ENCODE measurements around the gene AHNAK. TPM values are rescaled to one million over a fixed set of nuclear protein-coding genes. Genes with fewer than 3 reads are reported as not detected.
A peak's percentile ranks its signal among the peaks of the same experiment; 100 is the strongest.

The AHNAK gene
- polyA plus RNA-seq, 1 donor = 134 TPM

GRCh38 chr11:62419943-62420342 is 126.7 kb downstream of the AHNAK start:
- Histone ChIP-seq H3K9me3 (ENCODE audit: control insufficient read depth, low read depth, low read length) (no peaks in the 10 kb centered on the region), H3K27me3 (ENCODE audit: control insufficient read depth, insufficient read depth, low read length) (no peaks in the 10 kb centered on the region), H3K27ac (ENCODE audit: low read length) (peak overlapping the region; percentile 36), H3K4me1 (ENCODE audit: control insufficient read depth, insufficient read depth, low read length) (peaks cover 15% of the 10 kb centered on the region), H3K36me3 (ENCODE audit: control insufficient read depth, insufficient read depth, low read length) (no peaks in the 10 kb centered on the region), H3K4me3 (ENCODE audit: low read length) (no peak overlapping the region)
- WGBS (ENCODE audit: insufficient coverage, low lambda C conversion rate) = no CpG with 5 or more reads among the region's 1 CpG
- DNase-seq = no peak

GRCh38 chr11:62419314-62419929 is 127.2 kb downstream of the AHNAK start:
- Histone ChIP-seq H3K4me1 (ENCODE audit: control insufficient read depth, insufficient read depth, low read length) (peaks cover 12% of the 10 kb centered on the region), H3K36me3 (ENCODE audit: control insufficient read depth, insufficient read depth, low read length) (no peaks in the 10 kb centered on the region), H3K4me3 (ENCODE audit: low read length) (no peak overlapping the region), H3K9me3 (ENCODE audit: control insufficient read depth, low read depth, low read length) (no peaks in the 10 kb centered on the region), H3K27ac (ENCODE audit: low read length) (peak overlapping the region; percentile 36), H3K27me3 (ENCODE audit: control insufficient read depth, insufficient read depth, low read length) (no peaks in the 10 kb centered on the region)
- DNase-seq = peak in 1 of 2 donors; percentile 26
- WGBS (ENCODE audit: insufficient coverage, low lambda C conversion rate) = 74% methylated on average over 2 of the region's 5 CpGs

DNA sequence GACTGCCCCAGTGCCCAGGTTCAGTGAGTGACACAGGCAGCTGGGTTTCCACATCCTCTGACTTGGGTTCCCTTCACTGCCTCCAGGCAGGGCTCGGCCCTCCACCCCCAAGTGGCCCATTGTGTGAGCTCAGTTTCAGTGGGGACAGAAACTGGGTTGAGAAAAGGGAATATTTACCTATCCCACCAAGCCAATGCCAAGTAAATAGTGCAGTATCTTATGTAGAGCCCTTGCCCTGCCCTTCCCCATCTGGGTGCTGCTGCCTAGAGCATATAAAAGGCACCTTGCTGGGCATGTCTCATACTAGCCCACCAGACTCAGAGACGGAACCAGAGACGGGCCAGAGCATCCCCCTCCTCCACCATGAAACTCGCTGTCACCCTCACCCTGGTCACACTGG is 127.9 kb downstream of the AHNAK start, which contains the start of gene SCGB1A1:
SCGB1A1 (plus strand) TSS at position 301 of the 400 bp plus-strand sequence; CDS start at position 364, 63 bp downstream.
- H3K9me3 ChIP-seq (ENCODE audit: control insufficient read depth, low read depth, low read length) = no peaks in the 10 kb centered on the region
- no CpG with 5 or more reads among the region's 4 CpGs for WGBS (ENCODE audit: insufficient coverage, low lambda C conversion rate)
- H3K36me3 ChIP-seq (ENCODE audit: control insufficient read depth, insufficient read depth, low read length) = no peaks in the 10 kb centered on the region
- peaks cover 8% of the 10 kb centered on the region for H3K4me1 ChIP-seq (ENCODE audit: control insufficient read depth, insufficient read depth, low read length)
- H3K4me3 ChIP-seq (ENCODE audit: low read length) = no peak within 1 kb of the TSS
- H3K27me3 ChIP-seq (ENCODE audit: control insufficient read depth, insufficient read depth, low read length) = no peaks in the 10 kb centered on the region
- DNase-seq = no peak
- peak within 1 kb of the TSS; percentile 36 for H3K27ac ChIP-seq (ENCODE audit: low read length)

DNA sequence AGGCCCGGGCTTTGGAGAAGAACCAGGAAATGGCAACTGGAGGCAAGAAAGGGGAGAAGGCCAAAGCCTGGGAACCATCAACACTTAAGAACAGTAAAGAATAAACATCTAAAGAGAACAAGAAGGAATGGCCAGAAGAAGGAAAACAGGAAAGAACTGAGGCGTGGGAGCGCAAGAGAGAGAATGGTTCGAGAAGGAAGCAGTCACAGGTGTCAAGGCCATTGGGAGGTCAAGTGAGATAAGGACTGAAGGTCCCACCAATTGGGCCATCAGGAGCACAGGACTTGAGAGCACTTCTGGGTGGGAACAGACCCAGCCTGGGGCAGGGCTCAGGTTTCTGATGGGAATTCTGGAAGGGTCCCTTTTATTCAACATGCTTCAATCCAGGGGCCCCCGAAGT is 128.5 kb downstream of the AHNAK start:
- DNase-seq = no peak
- Histone ChIP-seq H3K27ac (ENCODE audit: low read length) (no peak overlapping the region), H3K4me1 (ENCODE audit: control insufficient read depth, insufficient read depth, low read length) (peaks cover 2% of the 10 kb centered on the region), H3K36me3 (ENCODE audit: control insufficient read depth, insufficient read depth, low read length) (no peaks in the 10 kb centered on the region), H3K27me3 (ENCODE audit: control insufficient read depth, insufficient read depth, low read length) (no peaks in the 10 kb centered on the region), H3K9me3 (ENCODE audit: control insufficient read depth, low read depth, low read length) (no peaks in the 10 kb centered on the region), H3K4me3 (ENCODE audit: low read length) (no peak overlapping the region)
- no CpG with 5 or more reads among the region's 5 CpGs for WGBS (ENCODE audit: insufficient coverage, low lambda C conversion rate)

- Histone ChIP-seq H3K36me3 (ENCODE audit: control insufficient read depth, insufficient read depth, low read length) (no peaks in the 10 kb centered on the region), H3K27ac (ENCODE audit: low read length) (no peak overlapping the region), H3K9me3 (ENCODE audit: control insufficient read depth, low read depth, low read length) (no peaks in the 10 kb centered on the region), H3K4me3 (ENCODE audit: low read length) (no peak overlapping the region), H3K4me1 (ENCODE audit: control insufficient read depth, insufficient read depth, low read length) (no peaks in the 10 kb centered on the region), H3K27me3 (ENCODE audit: control insufficient read depth, insufficient read depth, low read length) (no peaks in the 10 kb centered on the region)
- no peak for DNase-seq
- WGBS (ENCODE audit: insufficient coverage, low lambda C conversion rate) = no CpG with 5 or more reads among the region's 12 CpGs
These were observed 130.0 kb downstream of the AHNAK start for GRCh38 chr11:62416596-62416995.

- no peak for DNase-seq
- Histone ChIP-seq H3K9me3 (ENCODE audit: control insufficient read depth, low read depth, low read length) (no peaks in the 10 kb centered on the region), H3K4me1 (ENCODE audit: control insufficient read depth, insufficient read depth, low read length) (no peaks in the 10 kb centered on the region), H3K27ac (ENCODE audit: low read length) (no peak overlapping the region), H3K36me3 (ENCODE audit: control insufficient read depth, insufficient read depth, low read length) (no peaks in the 10 kb centered on the region), H3K27me3 (ENCODE audit: control insufficient read depth, insufficient read depth, low read length) (no peaks in the 10 kb centered on the region), H3K4me3 (ENCODE audit: low read length) (no peak overlapping the region)
- WGBS (ENCODE audit: insufficient coverage, low lambda C conversion rate) = no CpG with 5 or more reads among the region's 8 CpGs
These were observed 133.4 kb downstream of the AHNAK start for GRCh38 chr11:62413060-62413696.

- WGBS (ENCODE audit: insufficient coverage, low lambda C conversion rate) = no CpG with 5 or more reads among the region's 5 CpGs
- no peak overlapping the region for H3K4me3 ChIP-seq (ENCODE audit: low read length)
- DNase-seq = no peak
- H3K9me3 ChIP-seq (ENCODE audit: control insufficient read depth, low read depth, low read length) = no peaks in the 10 kb centered on the region
- H3K27ac ChIP-seq (ENCODE audit: low read length) = no peak overlapping the region
- no peaks in the 10 kb centered on the region for H3K27me3 ChIP-seq (ENCODE audit: control insufficient read depth, insufficient read depth, low read length)
- no peaks in the 10 kb centered on the region for H3K36me3 ChIP-seq (ENCODE audit: control insufficient read depth, insufficient read depth, low read length)
- H3K4me1 ChIP-seq (ENCODE audit: control insufficient read depth, insufficient read depth, low read length) = no peaks in the 10 kb centered on the region
These were observed 135.1 kb downstream of the AHNAK start for GRCh38 chr11:62411524-62411923.

DNA sequence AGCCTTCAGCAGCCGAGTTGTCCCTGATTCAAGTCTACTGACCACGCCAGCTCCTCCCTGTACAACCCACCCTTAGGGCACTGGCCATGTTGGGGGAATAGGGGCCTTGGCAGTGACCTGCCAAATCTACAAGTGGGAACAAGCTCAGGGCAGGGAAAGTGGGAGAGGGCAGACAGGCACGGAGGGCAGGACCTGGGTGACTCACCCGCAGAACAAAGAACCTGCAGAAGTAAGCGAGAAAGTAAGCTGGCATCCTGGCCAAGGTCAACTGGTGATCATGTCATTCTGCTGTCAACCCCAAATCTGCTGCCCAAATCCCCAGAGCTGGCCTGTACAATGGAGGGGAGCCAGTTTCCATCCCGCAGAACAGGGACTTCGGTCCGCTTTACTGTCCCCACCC is 135.6 kb downstream of the AHNAK start:
- Histone ChIP-seq H3K9me3 (ENCODE audit: control insufficient read depth, low read depth, low read length) (no peaks in the 10 kb centered on the region), H3K36me3 (ENCODE audit: control insufficient read depth, insufficient read depth, low read length) (no peaks in the 10 kb centered on the region), H3K27ac (ENCODE audit: low read length) (no peak overlapping the region), H3K4me1 (ENCODE audit: control insufficient read depth, insufficient read depth, low read length) (no peaks in the 10 kb centered on the region), H3K27me3 (ENCODE audit: control insufficient read depth, insufficient read depth, low read length) (no peaks in the 10 kb centered on the region), H3K4me3 (ENCODE audit: low read length) (no peak overlapping the region)
- DNase-seq = no peak
- WGBS (ENCODE audit: insufficient coverage, low lambda C conversion rate) = no CpG with 5 or more reads among the region's 8 CpGs

DNA sequence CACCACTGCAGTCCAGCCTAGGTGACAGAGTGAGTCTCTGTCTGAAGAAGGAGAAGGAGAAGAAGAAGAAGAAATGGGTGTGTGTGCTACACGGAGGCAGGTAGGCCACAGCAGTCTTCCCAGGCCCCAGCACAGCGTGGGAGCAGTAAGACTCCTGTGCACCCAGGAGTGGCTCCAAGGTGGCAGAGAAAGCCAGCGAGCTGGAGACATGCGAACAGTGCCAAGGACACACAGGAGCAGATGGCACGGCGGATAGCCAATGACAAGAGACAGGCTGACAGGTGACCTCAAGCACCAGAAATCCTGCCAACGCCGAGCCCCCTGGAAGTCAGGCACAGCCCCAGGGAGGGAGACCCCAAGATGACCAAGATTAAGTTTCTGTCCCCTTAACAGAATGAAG is 136.8 kb downstream of the AHNAK start:
- no peaks in the 10 kb centered on the region for H3K36me3 ChIP-seq (ENCODE audit: control insufficient read depth, insufficient read depth, low read length)
- no peaks in the 10 kb centered on the region for H3K9me3 ChIP-seq (ENCODE audit: control insufficient read depth, low read depth, low read length)
- H3K27me3 ChIP-seq (ENCODE audit: control insufficient read depth, insufficient read depth, low read length) = no peaks in the 10 kb centered on the region
- no peak overlapping the region for H3K27ac ChIP-seq (ENCODE audit: low read length)
- no peak for DNase-seq
- no peak overlapping the region for H3K4me3 ChIP-seq (ENCODE audit: low read length)
- peaks cover 2% of the 10 kb centered on the region for H3K4me1 ChIP-seq (ENCODE audit: control insufficient read depth, insufficient read depth, low read length)
- WGBS (ENCODE audit: insufficient coverage, low lambda C conversion rate) = no CpG with 5 or more reads among the region's 8 CpGs

- Histone ChIP-seq H3K27me3 (ENCODE audit: control insufficient read depth, insufficient read depth, low read length) (no peaks in the 10 kb centered on the region), H3K36me3 (ENCODE audit: control insufficient read depth, insufficient read depth, low read length) (no peaks in the 10 kb centered on the region), H3K27ac (ENCODE audit: low read length) (no peak overlapping the region), H3K9me3 (ENCODE audit: control insufficient read depth, low read depth, low read length) (no peaks in the 10 kb centered on the region), H3K4me3 (ENCODE audit: low read length) (no peak overlapping the region), H3K4me1 (ENCODE audit: control insufficient read depth, insufficient read depth, low read length) (peaks cover 4% of the 10 kb centered on the region)
- no peak for DNase-seq
- 63% methylated on average over 2 of the region's 4 CpGs for WGBS (ENCODE audit: insufficient coverage, low lambda C conversion rate)
These were observed 140.6 kb downstream of the AHNAK start for GRCh38 chr11:62406034-62406433.

- Histone ChIP-seq H3K9me3 (ENCODE audit: control insufficient read depth, low read depth, low read length) (no peaks in the 10 kb centered on the region), H3K4me1 (ENCODE audit: control insufficient read depth, insufficient read depth, low read length) (peaks cover 8% of the 10 kb centered on the region), H3K27ac (ENCODE audit: low read length) (no peak overlapping the region), H3K27me3 (ENCODE audit: control insufficient read depth, insufficient read depth, low read length) (no peaks in the 10 kb centered on the region), H3K36me3 (ENCODE audit: control insufficient read depth, insufficient read depth, low read length) (no peaks in the 10 kb centered on the region), H3K4me3 (ENCODE audit: low read length) (no peak overlapping the region)
- DNase-seq = peak in 1 of 2 donors; percentile 71
- 13% methylated on average over 1 of the region's 5 CpGs for WGBS (ENCODE audit: insufficient coverage, low lambda C conversion rate)
These were observed 141.7 kb downstream of the AHNAK start for GRCh38 chr11:62404901-62405300.
